ENCODE data around the gene CALR.
"Not testable (repeated sequence)": the region's sequence is repeated elsewhere in the genome, so short reads cannot be mapped to it uniquely, and the experiment has no call there.

The CALR gene

DNA sequence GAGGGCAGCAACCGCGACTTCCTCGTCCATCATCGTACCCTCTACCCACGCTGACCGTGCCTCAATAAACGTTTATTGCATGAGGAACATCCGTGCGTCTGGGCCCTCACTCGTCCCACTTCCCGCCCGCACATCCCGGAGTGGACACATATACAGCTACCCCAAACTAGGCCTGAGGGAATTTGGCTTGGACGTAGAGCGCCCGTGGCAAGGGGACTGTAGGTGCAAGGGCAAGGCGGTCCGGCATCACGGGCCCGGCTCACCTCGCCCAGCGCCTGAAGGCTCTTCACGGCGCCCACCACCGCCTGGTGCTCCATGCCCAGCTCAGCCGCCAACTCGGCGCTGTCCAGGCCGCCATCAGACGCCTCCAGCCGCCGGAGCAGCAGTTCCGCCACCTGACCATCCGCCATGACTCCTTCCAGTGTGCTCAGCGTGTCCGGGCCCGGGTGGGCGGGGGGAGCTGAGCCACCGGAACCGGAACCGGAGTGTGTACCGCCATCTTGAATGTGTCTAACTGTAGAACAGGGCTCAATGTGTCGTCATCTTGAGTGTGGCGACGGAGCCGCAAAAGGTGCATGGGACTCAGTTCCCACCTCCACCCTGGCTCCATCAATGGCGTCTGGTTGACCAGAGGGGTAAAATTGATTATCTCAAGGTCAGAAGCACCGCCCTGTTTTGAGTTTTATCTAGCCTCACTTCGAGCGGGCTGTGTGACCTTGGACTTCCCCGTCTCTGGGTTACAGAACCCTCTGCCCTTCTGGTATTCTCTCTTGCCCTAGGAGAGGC lies 4.9 kb upstream of the CALR start, which contains the start of gene FARSA:
Gene FARSA (minus strand): TSS at position 425 of the 786 bp plus-strand sequence. CDS start 15 bp downstream, at position 410.
- peak; percentile 92 for DNase-seq (ENCODE audit: low spot score)

DNA sequence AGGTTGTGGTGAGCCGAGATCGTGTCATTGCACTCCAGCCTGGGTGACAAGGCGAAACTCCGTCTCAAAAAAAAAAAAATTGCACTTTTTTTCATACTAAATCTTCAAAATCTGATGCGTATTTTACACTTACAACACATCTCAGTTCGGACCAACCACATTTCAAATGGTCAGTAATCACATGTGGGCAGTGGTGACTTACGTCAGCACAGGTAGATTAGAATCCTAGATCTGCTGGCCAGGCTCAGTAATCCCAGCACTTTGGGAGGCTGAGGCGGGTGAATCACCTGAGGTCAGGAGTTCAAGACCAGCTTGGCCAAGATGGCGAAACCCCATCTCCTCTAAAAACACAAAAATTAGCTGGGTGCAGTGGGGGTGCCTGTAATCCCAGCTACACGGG lies 3.3 kb upstream of the CALR start:
- no peak for DNase-seq (ENCODE audit: low spot score)

- no peak for DNase-seq (ENCODE audit: low spot score)
Observed at GRCh38 chr19:12936582-12936981, 1.8 kb upstream of the CALR start.

DNA sequence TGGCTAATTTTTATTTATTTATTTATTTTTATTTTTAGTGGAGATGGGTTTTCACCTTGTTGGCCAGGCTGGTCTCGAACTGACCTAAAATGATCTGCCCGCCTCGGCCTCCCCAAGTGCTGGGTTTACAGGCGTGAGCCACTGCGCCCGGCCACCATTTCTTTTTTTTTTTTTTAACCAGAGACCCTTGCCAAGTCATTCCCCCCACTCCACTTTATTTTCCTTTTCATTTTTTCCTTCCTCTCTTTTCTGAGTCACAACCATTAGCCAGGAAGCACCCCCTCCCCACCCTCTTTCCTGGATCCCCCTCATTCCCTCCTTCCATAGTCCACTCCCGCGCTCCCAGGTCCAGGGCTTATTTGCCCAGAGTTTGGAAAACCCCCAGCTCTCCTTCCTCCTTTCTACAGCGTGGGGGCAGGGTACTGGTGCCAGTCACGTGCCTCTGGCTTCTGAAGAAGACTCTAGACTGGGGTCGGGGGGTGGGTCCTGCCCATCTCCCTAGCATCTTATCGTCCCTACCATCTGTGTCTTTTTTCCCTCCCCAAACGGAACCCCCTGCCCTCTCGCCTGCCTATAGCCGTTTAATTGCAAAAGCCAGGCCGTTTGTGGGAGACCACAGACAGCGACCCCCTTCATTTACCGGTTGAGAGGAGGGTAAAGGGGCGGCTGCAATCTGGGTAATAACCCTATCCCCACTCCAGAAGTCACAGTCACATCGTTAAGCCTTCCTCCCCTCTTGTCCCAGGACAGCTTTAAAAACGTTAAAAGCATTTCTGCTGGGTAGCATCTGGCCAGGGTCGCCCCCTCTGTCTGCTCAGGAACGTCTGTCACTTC lies 1.1 kb upstream of the CALR start:
- no peak for DNase-seq (ENCODE audit: low spot score)

DNA sequence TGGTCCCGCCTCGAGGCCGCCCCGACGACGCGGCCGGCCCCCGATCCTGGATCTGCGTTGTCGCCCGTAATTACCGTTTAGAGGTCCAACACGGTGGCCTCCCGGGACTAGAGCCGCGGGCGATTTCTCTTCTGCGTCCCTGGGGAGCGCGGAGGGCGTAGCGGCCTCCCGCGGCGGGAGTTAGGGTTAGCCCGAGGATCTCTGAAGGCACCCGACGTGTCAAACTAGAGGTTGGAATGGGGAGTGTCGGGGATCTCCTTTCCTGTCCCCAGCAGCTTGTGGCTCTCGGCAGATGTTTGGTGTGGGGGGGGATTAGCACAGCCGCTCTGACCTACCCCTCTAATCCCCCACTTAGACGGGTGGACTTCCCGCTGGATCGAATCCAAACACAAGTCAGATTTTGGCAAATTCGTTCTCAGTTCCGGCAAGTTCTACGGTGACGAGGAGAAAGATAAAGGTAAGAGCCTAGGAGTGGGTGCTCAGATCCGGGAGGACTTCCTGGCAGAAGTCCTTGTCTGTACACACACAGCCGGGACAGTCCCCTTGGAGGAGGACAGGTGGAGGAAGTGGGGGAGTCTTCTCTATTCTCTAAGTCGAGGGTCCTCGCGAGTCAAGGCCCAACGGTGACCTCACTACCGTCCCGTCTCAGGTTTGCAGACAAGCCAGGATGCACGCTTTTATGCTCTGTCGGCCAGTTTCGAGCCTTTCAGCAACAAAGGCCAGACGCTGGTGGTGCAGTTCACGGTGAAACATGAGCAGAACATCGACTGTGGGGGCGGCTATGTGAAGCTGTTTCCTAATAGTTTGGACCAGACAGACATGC lies 581 bp downstream of the CALR start:
- no peak for DNase-seq (ENCODE audit: low spot score)

DNA sequence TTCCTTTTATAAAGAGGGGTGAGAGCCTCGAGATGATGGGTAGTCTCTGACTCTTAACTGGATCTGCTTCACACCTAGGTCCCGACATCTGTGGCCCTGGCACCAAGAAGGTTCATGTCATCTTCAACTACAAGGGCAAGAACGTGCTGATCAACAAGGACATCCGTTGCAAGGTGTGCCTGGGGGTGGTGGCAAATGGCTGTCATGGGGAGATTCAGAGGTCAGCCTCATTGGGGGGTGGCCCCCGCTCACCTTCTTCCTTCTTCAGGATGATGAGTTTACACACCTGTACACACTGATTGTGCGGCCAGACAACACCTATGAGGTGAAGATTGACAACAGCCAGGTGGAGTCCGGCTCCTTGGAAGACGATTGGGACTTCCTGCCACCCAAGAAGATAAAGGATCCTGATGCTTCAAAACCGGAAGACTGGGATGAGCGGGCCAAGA lies 1.6 kb downstream of the CALR start:
- DNase-seq (ENCODE audit: low spot score) = no peak

GRCh38 chr19:12940897-12941296 lies 2.5 kb downstream of the CALR start:
- no peak for DNase-seq (ENCODE audit: low spot score)

- DNase-seq (ENCODE audit: low spot score) = no peak
Observed at GRCh38 chr19:12943437-12944044, 5.1 kb downstream of the CALR start.

DNA sequence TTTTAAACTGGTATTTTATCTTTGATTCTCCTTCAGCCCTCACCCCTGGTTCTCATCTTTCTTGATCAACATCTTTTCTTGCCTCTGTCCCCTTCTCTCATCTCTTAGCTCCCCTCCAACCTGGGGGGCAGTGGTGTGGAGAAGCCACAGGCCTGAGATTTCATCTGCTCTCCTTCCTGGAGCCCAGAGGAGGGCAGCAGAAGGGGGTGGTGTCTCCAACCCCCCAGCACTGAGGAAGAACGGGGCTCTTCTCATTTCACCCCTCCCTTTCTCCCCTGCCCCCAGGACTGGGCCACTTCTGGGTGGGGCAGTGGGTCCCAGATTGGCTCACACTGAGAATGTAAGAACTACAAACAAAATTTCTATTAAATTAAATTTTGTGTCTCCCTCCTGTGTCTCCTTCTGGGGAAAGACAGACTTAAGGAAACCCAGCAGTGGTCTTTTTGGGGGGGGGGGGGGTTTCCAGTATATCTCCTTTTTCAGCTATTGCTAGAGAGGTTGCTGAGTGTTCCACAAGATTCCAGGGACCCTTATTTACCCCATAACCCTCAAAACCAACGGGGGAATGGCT lies 5.8 kb downstream of the CALR start:
- DNase-seq (ENCODE audit: low spot score) = no peak

DNA sequence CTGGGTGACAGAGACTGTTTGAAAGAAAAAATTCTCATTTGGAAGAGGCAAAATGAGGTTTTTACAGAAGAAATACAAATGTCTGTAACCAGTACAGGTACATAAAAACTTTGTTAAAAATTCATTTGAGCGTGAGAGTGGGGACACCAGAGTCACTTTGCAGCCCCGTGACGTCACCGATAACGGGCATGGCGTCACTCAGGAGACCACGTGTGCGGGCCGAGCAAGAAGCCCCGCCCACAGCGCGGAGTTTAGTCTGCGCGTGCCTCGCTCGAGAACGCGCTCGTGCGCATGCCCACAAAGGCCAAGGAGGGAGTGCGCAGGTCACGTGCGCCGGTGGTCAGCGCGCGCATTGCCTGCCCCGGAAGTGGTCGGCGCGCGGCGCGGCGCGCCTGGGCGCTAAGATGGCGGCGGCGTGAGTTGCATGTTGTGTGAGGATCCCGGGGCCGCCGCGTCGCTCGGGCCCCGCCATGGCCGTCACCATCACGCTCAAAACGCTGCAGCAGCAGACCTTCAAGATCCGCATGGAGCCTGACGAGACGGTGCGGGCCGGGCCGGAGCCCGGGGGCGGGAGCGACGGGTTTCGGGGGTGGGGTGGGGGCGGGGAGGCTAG lies 7.2 kb downstream of the CALR start, which contains the start of gene RAD23A:
Gene RAD23A (plus strand): TSS at position 384 of the 613 bp plus-strand sequence. CDS start 87 bp downstream, at position 471.
- DNase-seq (ENCODE audit: low spot score) = peak; percentile 99

DNA sequence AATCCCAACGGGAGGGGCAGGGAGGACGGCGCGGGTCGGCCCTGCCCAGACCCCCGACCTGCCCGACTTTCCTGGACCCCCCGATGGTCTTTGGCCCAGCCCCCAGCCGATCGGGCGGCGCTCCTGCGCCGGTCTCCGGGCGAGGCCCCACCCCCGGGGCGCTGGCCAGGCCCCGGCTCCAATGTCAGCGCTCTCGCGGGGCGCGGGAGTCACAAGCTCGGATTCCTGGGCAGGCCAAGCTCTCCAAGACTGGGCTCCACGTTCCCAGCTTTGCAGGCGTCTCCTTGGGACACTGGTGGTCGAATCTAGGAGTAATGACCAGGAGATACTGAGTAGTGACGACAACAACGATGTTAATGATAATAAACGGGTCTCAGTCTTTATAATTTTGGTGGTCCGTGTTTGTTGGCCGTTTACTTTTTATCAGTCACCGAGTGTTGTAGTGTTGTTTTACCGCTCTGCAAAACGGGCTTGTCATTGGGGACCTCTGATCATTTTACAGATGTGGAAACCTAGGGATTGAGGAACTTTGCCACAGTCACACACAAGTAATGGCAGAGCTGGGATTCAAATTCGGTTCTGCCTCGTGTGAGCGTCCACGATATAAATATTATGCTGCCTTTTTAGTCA lies 7.8 kb downstream of the CALR start:
- DNase-seq (ENCODE audit: low spot score) = peak; percentile 89

GRCh38 chr19:12946731-12947496 lies 8.5 kb downstream of the CALR start:
- DNase-seq (ENCODE audit: low spot score) = no peak

DNA sequence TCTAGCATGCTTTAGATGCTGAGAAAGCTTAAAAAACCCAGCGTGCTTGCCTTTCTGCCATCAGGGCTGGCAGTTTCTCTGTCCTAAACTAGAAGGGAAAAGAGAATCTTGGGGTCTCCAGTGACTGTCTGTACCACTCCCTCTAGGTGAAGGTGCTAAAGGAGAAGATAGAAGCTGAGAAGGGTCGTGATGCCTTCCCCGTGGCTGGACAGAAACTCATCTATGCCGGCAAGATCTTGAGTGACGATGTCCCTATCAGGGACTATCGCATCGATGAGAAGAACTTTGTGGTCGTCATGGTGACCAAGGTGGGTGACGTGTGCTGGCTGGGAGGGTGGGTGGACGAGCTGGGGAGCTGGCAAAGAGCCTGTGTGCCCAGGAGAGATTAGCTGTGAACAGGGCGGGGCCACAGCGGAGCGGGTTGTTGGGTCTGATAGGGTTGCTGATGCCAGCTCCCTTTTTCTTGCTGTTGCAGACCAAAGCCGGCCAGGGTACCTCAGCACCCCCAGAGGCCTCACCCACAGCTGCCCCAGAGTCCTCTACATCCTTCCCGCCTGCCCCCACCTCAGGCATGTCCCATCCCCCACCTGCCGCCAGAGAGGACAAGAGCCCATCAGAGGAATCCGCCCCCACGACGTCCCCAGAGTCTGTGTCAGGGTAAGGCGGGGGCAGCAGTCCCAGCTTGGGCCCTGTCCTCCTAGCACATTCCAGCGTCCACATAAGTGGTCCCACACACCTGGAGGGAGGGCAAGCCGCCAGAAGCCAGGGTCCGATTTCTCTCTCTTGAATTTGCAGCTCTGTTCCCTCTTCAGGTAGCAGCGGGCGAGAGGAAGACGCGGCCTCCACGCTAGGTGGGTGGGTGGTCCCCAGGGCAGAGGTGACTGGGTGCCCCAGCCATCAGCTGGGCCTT lies 9.5 kb downstream of the CALR start:
- no peak for DNase-seq (ENCODE audit: low spot score)

DNA sequence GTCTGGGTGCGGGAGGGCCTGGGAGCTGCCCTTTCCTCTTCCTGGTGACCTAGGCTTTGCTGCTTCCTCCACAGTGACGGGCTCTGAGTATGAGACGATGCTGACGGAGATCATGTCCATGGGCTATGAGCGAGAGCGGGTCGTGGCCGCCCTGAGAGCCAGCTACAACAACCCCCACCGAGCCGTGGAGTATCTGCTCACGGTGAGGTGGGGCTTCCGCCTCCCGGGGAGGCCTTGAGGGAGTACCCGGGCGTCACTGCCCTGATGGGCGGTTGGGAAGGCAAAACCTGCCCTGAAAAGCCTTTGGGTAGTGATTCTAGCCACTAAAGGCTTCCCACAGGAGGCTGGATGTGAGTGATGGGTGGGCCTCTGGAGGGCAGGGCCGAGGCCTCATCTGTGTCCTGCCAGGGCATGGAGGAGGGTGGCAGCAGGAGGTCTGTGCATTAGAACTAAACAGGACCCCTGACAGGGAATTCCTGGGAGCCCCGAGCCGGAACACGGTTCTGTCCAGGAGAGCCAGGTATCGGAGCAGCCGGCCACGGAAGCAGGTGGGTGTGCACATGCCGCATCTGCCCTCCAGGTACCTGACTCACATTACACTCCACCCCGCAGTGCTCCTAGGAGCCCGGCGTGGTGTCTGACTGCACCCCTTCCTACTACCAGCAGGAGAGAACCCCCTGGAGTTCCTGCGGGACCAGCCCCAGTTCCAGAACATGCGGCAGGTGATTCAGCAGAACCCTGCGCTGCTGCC lies 10.4 kb downstream of the CALR start:
- DNase-seq (ENCODE audit: low spot score) = no peak

DNA sequence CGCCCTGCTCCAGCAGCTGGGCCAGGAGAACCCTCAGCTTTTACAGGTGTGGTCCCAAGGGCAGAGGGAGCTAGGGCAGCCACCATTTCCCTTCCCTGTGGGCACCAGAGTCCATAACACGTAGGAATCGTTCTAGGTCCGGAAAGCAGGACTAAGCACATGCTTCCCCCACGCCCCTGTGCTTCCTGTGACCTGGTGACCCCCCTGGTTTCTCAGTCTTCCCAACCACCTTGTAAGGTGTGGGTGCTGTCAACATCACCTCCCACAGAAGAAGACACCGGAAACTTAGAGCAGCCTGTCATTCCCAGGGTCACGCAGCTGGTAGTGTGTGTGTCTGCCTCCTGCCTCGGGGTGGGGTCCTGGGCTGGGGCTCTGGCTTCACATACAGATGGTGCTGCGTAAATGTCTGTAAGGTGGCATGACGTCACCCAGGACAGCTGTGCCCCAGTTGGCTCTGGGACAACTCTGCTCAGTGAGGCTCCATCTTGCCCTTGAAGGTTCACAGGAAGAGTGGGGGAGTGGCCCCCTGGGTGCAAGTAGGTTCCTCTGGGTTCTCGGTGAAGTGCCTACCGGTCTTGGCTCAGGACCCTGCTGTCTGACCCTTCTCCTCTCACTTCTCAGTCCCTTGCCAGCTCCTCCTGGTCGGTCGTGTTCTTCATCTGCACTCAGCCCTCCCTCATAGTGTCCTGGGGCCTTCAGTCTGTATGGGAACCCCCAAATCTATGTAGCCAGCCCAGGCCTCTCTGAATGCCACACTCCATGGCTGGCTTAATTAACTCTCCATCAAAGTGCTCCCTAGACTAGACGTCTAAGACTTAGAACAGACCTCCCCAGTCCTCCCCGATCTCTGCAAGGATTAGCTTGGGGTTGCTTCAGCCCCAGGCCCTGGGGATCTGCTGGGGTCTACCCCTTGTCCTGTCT lies 11.2 kb downstream of the CALR start:
- DNase-seq (ENCODE audit: low spot score) = no peak

- DNase-seq (ENCODE audit: low spot score) = not testable (repeated sequence)
Observed at GRCh38 chr19:12952050-12952449, 13.6 kb downstream of the CALR start.

Data from ecto neural progenitor cell (in vitro differentiated cells).